Measurements from ENCODE around the gene FOXS1.
"Not testable (repeated sequence)": the region's sequence is repeated elsewhere in the genome, so short reads cannot be mapped to it uniquely, and the experiment has no call there.

FOXS1 gene

DNA sequence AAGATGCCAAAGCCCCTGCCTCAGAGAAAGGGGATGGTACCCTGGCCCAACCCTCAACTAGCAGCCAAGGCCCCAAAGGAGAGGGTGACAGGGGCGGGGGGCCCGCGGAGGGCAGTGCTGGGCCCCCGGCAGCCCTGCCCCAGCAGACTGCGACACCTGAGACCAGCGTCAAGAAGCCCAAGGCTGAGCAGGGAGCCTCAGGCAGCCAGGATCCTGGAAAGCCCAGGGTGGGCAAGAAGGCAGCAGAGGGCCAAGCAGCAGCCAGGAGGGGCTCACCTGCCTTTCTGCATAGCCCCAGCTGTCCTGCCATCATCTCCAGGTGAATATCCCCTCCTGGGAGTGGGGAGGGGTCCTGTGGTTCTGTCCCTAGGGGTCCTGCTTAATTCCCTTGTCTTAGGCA is 25.2 kb downstream of the FOXS1 start:
- DNase-seq, result no peak

DNA sequence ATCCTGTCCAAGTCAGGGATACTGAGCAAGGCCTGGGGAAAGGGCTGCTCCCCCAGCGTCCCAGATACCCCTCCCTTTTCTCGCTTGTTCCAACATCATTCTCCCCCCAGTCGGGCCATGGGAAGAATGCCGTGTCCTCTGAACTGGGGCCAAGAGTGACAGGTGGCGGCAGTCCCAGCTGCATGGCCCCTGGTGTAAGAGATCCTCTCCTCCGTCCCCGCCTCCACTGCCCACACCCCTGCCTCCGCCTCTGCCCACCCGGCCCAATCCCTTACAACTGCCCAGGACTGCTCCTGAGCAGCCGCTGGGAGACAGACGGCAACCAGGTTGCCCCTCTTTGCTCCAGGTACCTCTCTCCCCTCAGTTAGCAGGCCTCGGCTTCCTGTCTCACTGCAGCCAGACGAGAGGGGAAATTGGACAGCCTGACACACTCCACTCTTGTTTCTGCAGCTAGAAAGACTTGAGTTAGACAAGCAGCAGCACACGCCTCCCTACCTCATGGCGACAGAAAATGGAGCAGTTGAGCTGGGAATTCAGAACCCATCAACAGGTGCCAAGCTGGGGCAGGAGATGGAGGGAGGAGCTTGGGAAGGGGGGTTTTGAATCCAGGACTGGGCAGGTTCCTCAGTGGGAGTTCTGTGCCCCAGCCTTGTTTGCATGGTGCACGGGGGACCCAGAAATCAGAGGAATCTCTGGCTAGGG is 26.2 kb downstream of the FOXS1 start, which contains the start of gene MYLK2:
Gene MYLK2, plus strand, starts transcription at position 274 of the 702 bp plus-strand sequence. Its CDS starts 225 bp downstream, at position 499.
- no peak for DNase-seq

- no peak for DNase-seq
Observed at GRCh38 chr20:31818376-31818908, 27.0 kb downstream of the FOXS1 start.

GRCh38 chr20:31817461-31817860 is 27.9 kb downstream of the FOXS1 start:
- DNase-seq, result no peak

GRCh38 chr20:31816221-31816620 is 29.2 kb downstream of the FOXS1 start:
- DNase-seq, result no peak

GRCh38 chr20:31815408-31816188 is 29.8 kb downstream of the FOXS1 start:
- DNase-seq, result no peak

DNA sequence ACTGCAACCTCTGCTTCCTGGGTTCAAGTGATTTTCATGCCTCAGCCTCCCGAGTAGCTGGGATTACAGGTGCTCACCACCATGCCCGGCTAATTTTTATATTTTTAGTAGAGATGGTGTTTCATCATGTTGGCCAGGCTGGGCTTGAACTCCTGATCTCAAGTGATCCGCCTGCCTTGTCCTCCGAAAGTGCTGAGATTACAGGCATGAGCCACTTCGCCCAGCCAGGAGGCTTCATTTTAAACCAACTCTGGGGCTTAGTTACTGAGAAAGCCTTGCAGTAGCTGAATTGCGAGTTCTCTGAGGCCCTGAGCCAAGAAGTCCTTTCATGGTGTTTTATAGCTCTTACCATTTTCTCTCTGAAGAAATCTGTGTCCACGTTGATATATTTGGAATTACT is 31.3 kb downstream of the FOXS1 start:
- DNase-seq, result not testable (repeated sequence)

DNA sequence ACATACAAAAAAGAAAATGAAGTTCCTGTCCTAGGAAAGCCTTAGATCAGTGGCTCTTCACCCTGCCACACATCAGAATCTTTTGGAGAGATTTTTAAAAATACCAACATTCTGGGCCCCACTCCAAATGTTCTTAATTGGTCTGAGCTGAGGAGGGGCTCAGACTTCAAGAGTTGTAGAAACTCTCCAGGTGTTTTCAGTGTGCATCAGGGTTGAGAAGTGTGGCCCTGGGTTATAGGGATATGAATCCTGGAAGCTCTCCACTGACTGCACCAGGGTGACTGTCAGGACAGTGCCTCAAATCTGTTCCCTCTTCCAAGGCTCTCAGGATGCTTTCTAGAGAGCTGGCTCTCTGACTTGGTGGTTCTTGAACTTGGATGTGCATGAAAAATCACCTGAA is 31.8 kb downstream of the FOXS1 start:
- no peak for DNase-seq

DNA sequence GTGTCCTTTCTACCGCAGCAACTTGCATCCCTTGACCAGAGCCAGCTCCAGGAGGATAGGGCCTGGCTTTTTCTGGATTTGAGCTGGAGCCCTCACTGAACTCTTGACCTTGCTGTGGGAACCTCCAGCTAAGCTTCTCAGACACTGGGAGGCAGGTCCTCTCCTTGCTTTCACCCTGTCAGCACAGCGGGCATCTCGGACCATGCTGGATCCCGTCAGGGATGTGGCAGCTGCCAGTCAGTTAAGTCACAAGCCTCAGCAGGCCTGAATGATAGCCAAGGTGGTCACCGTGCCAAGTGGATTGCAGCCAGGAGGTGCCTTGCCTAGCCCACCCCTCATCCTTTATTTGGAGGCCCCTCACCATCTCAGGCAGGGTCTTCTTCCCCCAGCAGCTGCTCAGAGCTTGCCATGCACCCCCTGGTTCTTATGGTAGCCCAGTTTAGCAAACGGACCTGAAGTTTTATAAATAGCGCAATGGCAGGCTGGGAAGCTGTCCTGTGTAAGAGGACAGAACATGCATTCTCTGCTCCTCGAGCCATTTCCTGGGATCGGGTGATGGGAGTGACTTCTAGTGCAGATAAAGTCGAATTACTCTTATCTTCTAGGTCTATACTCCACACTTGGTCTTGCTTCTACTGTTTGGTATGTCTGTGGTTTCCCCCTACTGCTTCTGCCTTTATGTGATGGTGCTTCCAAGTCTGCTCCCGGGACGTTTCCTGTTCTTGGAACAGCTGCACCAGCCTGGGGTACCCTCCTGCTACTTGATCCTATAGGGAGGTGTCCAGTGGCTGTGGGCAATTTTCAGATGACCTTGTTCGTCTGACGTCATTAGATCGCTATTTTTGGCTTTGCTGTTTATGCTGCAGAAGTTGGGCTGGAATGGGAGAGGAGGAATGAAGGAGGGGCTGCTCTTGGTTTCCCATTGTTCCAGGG is 33.3 kb downstream of the FOXS1 start:
- DNase-seq, result no peak

GRCh38 chr20:31811198-31811597 is 34.2 kb downstream of the FOXS1 start:
- DNase-seq, result no peak

GRCh38 chr20:31809661-31810060 is 35.7 kb downstream of the FOXS1 start:
- no peak for DNase-seq

GRCh38 chr20:31808481-31808880 is 36.9 kb downstream of the FOXS1 start:
- DNase-seq, result no peak

GRCh38 chr20:31806564-31807355 is 38.6 kb downstream of the FOXS1 start:
- DNase-seq, result no peak

- no peak for DNase-seq
Observed at GRCh38 chr20:31803552-31804291, 41.7 kb downstream of the FOXS1 start.

- DNase-seq, result no peak
Observed at GRCh38 chr20:31801508-31801907, 43.9 kb downstream of the FOXS1 start.

GRCh38 chr20:31797364-31797763 is 48.0 kb downstream of the FOXS1 start:
- no peak for DNase-seq

Data from effector CD8-positive, alpha-beta T cell (primary cell).